Caco-2 (cell line): ENCODE measurements around the gene XRCC4. TPM values are rescaled to one million over a fixed set of nuclear protein-coding genes. Genes with fewer than 3 reads are reported as not detected.

ENCODE experiments used
- BruUV-seq: library from RNA; stranded (reverse); fragments of 400-500 nt; replicated peaks from 2 replicates; lab custom pipeline; 2021; lab: Mats Ljungman, UMichigan
- CTCF ChIA-PET: fragments of 300-600 bp; sonication (Branson Sonifier 250); formaldehyde crosslinking; loops from one replicate; lab custom pipeline; 2022; ENCODE audit warnings: antibody characterized with exemption; lab: Charles Lee
- POLR2A ChIA-PET: fragments of 300-600 bp; sonication (Branson Sonifier 250); formaldehyde crosslinking; loops from one replicate; lab custom pipeline; 2022; ENCODE audit warnings: antibody characterized with exemption; lab: Charles Lee
- DNase-seq, 2 experiments: peaks; one replicate each; pipeline versions ENCODE4 v3.0.0 to v3.0.0-alpha.2; 2020 to 2022
- H3K27me3 ChIP-seq: replicated peaks from 2 replicates; pipeline ENCODE4 v1.6.0; 2011; ENCODE audit warnings: low read length; ENCODE audit not compliant: control insufficient read depth, insufficient read depth
- H3K36me3 ChIP-seq: 2 replicates; pipeline ENCODE4 v1.5.1; 2011; ENCODE audit warnings: low read length; ENCODE audit not compliant: control insufficient read depth, insufficient read depth
- H3K4me1 ChIP-seq: fragments of 250-450 bp; sonication (Bioruptor Pico); 2 replicates; pipeline ENCODE4 v1.5.1; 2020; ENCODE audit warnings: mild to moderate bottlenecking
- H3K4me3 ChIP-seq: 2 replicates; pipeline ENCODE4 v1.5.1; 2011; ENCODE audit warnings: low read depth, mild to moderate bottlenecking, control low read depth, low read length
- H3K9me3 ChIP-seq: fragments of 250-450 bp; sonication (Bioruptor Pico); 2 replicates; pipeline ENCODE4 v1.5.1; 2020; ENCODE audit warnings: mild to moderate bottlenecking, moderate library complexity
- H3K27ac Mint-ChIP-seq: one replicate; pipeline ENCODE4 v1.8.0; 2022; ENCODE audit warnings: mixed read lengths; ENCODE audit not compliant: unreplicated experiment
- H3K27me3 Mint-ChIP-seq: one replicate; pipeline ENCODE4 v1.8.0; 2022; ENCODE audit warnings: mixed read lengths; ENCODE audit not compliant: insufficient read depth, unreplicated experiment
- H3K36me3 Mint-ChIP-seq: one replicate; pipeline ENCODE4 v1.8.0; 2022; ENCODE audit warnings: mild to moderate bottlenecking, mixed read lengths; ENCODE audit not compliant: insufficient read depth, unreplicated experiment
- H3K4me1 Mint-ChIP-seq: one replicate; pipeline ENCODE4 v1.8.0; 2022; ENCODE audit warnings: low read depth, mixed read lengths; ENCODE audit not compliant: unreplicated experiment
- H3K4me3 Mint-ChIP-seq: one replicate; pipeline ENCODE4 v1.8.0; 2022; ENCODE audit warnings: mild to moderate bottlenecking, moderate library complexity, mixed read lengths; ENCODE audit not compliant: unreplicated experiment
- H3K9me3 Mint-ChIP-seq: one replicate; pipeline ENCODE4 v1.8.0; 2022; ENCODE audit warnings: mixed read lengths; ENCODE audit not compliant: unreplicated experiment
- CTCF ChIP-seq, 2 experiments: fragments of 200-600 bp in 1 of 2; IDR thresholded peaks; 1 replicate in 1 of 2; 2 replicates in 1 of 2; pipeline versions ENCODE4 v1.5.1 to v1.8.0; 2011 to 2022; ENCODE audit warnings: antibody characterized with exemption in 1 of 2, control low read depth in 1 of 2, inconsistent platforms in 1 of 2, low read depth in 1 of 2, low read length in 1 of 2, mild to moderate bottlenecking in 1 of 2, moderate library complexity in 1 of 2; ENCODE audit not compliant: insufficient read depth in 1 of 2, severe bottlenecking in 1 of 2, unreplicated experiment in 1 of 2
- intact Hi-C: fragments of 100-400 bp; cut with micrococcal nuclease; formaldehyde crosslinking; loops from one replicate; pipeline ENCODE4 v1.10.0; 2022; ENCODE audit not compliant: unreplicated experiment
- total RNA-seq: library from RNA; stranded (reverse); gene quantifications from 2 replicates; pipeline ENCODE4 v1.2.3, GENCODE V29; 2022

The XRCC4 gene
- total RNA-seq, 1 experiment from 2014 or later = 13.0 TPM

GRCh38 chr5:83093692-83094091, 16.3 kb downstream of the XRCC4 start:
- peaks cover 15% of the 10 kb centered on the region for H3K4me1 Mint-ChIP-seq
- no peaks in the 10 kb centered on the region for H3K36me3 ChIP-seq
- H3K9me3 Mint-ChIP-seq = peaks cover 35% of the 10 kb centered on the region
- ChIA-PET POLR2A (no interaction called here), CTCF (no interaction called here)
- intact Hi-C loops = no loop called here
- peaks cover 9% of the 10 kb centered on the region for H3K36me3 Mint-ChIP-seq
- no TSS peak for BruUV-seq
- peaks cover 15% of the 10 kb centered on the region for H3K4me1 ChIP-seq
- no peak for TF ChIP-seq CTCF (IDR thresholded peaks at IDR 0.05; ENCODE audit: insufficient read depth in 1 of 2, low read depth in 1 of 2, low read length in 1 of 2, severe bottlenecking in 1 of 2, unreplicated experiment in 1 of 2)
- DNase-seq = no peak
- no peak overlapping the region for H3K27ac Mint-ChIP-seq
- no peaks in the 10 kb centered on the region for H3K27me3 ChIP-seq
- H3K27me3 Mint-ChIP-seq = no peaks in the 10 kb centered on the region
- no peak overlapping the region for H3K4me3 Mint-ChIP-seq
- no peak overlapping the region for H3K4me3 ChIP-seq
- H3K9me3 ChIP-seq = peaks cover 12% of the 10 kb centered on the region; the same call in 1 of the 2 replicates

- Histone ChIP-seq H3K27me3 (no peaks in the 10 kb centered on the region), H3K4me1 (peaks cover 29% of the 10 kb centered on the region), H3K9me3 (0 out of 2 replicates have a peak, but pooled peaks cover 8% of the 10 kb centered on the region), H3K4me3 (no peak overlapping the region), H3K36me3 (no peaks in the 10 kb centered on the region)
- intact Hi-C loops = no loop called here
- Mint-ChIP-seq H3K27ac (no peak overlapping the region), H3K27me3 (no peaks in the 10 kb centered on the region), H3K36me3 (peaks cover 9% of the 10 kb centered on the region), H3K9me3 (peaks cover 32% of the 10 kb centered on the region), H3K4me3 (no peak overlapping the region), H3K4me1 (peaks cover 15% of the 10 kb centered on the region)
- no TSS peak for BruUV-seq
- no peak for TF ChIP-seq CTCF (IDR thresholded peaks at IDR 0.05; ENCODE audit: insufficient read depth in 1 of 2, low read depth in 1 of 2, low read length in 1 of 2, severe bottlenecking in 1 of 2, unreplicated experiment in 1 of 2)
- no peak for DNase-seq
- ChIA-PET POLR2A (interaction anchor here (0.6 kb wide), 1 partner anchor 376 kb away, joined by 3 read pairs; the partner anchor contains the start of gene VCAN), CTCF (no interaction called here)
Measured at GRCh38 chr5:83095163-83095956, 18.0 kb downstream of the XRCC4 start.

- intact Hi-C loops = no loop called here
- H3K27ac Mint-ChIP-seq = no peak overlapping the region
Measured at GRCh38 chr5:83095957-83096539, 18.7 kb downstream of the XRCC4 start.

More at GRCh38 chr5:83095957-83096539, 18.7 kb downstream of the XRCC4 start:
- Histone ChIP-seq H3K36me3 (no peaks in the 10 kb centered on the region), H3K9me3 (0 out of 2 replicates have a peak, but pooled peaks cover 8% of the 10 kb centered on the region), H3K4me3 (no peak overlapping the region), H3K4me1 (peaks cover 29% of the 10 kb centered on the region), H3K27me3 (no peaks in the 10 kb centered on the region)
- H3K27me3 Mint-ChIP-seq = no peaks in the 10 kb centered on the region
- peaks cover 8% of the 10 kb centered on the region for H3K36me3 Mint-ChIP-seq
- peaks cover 26% of the 10 kb centered on the region for H3K9me3 Mint-ChIP-seq
- no peak overlapping the region for H3K4me3 Mint-ChIP-seq
- peaks cover 15% of the 10 kb centered on the region for H3K4me1 Mint-ChIP-seq
- CTCF ChIA-PET = interaction anchor here (0.6 kb wide), 1 partner anchor 454 kb away, joined by 3 read pairs; no protein-coding TSS in a partner anchor
- TF ChIP-seq CTCF (IDR thresholded peaks at IDR 0.05; ENCODE audit: insufficient read depth in 1 of 2, low read depth in 1 of 2, low read length in 1 of 2, severe bottlenecking in 1 of 2, unreplicated experiment in 1 of 2) = no peak
- DNase-seq = peak; percentile 4 to 44
- POLR2A ChIA-PET = interaction anchor here (0.5 to 0.6 kb wide), 2 partner anchors 65 to 375 kb away, joined by 3 read pairs; partner anchors contain the start of gene VCAN
- no TSS peak for BruUV-seq
